Measurements from ENCODE around the gene CCDC127. TPM values are rescaled to one million over a fixed set of nuclear protein-coding genes. Genes with fewer than 3 reads are reported as not detected.
"Not testable (repeated sequence)": the region's sequence is repeated elsewhere in the genome, so short reads cannot be mapped to it uniquely, and the experiment has no call there.

CCDC127 gene
- total and polyA plus RNA-seq, 5 donors = 6.1 to 9.8 (median 8.1) TPM

- H3K9me3 ChIP-seq (ENCODE audit: control insufficient read depth, low read length); DNase-seq; H3K27me3 ChIP-seq (ENCODE audit: control insufficient read depth, insufficient read depth); H3K27ac ChIP-seq (ENCODE audit: low read length); H3K4me3 ChIP-seq (ENCODE audit: low read length); intact Hi-C loops (cut with DNase I); H3K4me1 ChIP-seq (ENCODE audit: control insufficient read depth, insufficient read depth, low read length); ATAC-seq: not testable (repeated sequence)
- 73% methylated on average over 11 of the region's 11 CpGs for WGBS
Observed at GRCh38 chr5:251975-252374, 34.0 kb upstream of the CCDC127 start.

GRCh38 chr5:251538-251937, 33.6 kb upstream of the CCDC127 start:
- H3K27ac ChIP-seq (ENCODE audit: low read length); H3K27me3 ChIP-seq (ENCODE audit: control insufficient read depth, insufficient read depth); ATAC-seq; H3K4me1 ChIP-seq (ENCODE audit: control insufficient read depth, insufficient read depth, low read length); intact Hi-C loops (cut with DNase I); H3K4me3 ChIP-seq (ENCODE audit: low read length); H3K9me3 ChIP-seq (ENCODE audit: control insufficient read depth, low read length); DNase-seq: not testable (repeated sequence)
- WGBS = 80% methylated on average over 8 of the region's 8 CpGs

- H3K4me1 ChIP-seq (ENCODE audit: control insufficient read depth, insufficient read depth, low read length); H3K4me3 ChIP-seq (ENCODE audit: low read length); DNase-seq; H3K27ac ChIP-seq (ENCODE audit: low read length); intact Hi-C loops (cut with DNase I); H3K9me3 ChIP-seq (ENCODE audit: control insufficient read depth, low read length); H3K27me3 ChIP-seq (ENCODE audit: control insufficient read depth, insufficient read depth): not testable (repeated sequence)
- 96% methylated on average over 10 of the region's 12 CpGs for WGBS
- ATAC-seq = peak; percentile 40 to 45
Observed at GRCh38 chr5:251016-251415, 33.1 kb upstream of the CCDC127 start.

GRCh38 chr5:250396-250795, 32.4 kb upstream of the CCDC127 start:
- H3K27ac ChIP-seq (ENCODE audit: low read length); H3K27me3 ChIP-seq (ENCODE audit: control insufficient read depth, insufficient read depth); H3K9me3 ChIP-seq (ENCODE audit: control insufficient read depth, low read length); H3K4me3 ChIP-seq (ENCODE audit: low read length); H3K4me1 ChIP-seq (ENCODE audit: control insufficient read depth, insufficient read depth, low read length); DNase-seq; intact Hi-C loops (cut with DNase I): not testable (repeated sequence)
- 81% methylated on average over 9 of the region's 9 CpGs for WGBS
- peak; percentile 23 to 40 for ATAC-seq

- ATAC-seq; intact Hi-C loops (cut with DNase I); H3K4me1 ChIP-seq (ENCODE audit: control insufficient read depth, insufficient read depth, low read length); DNase-seq; H3K4me3 ChIP-seq (ENCODE audit: low read length); H3K27me3 ChIP-seq (ENCODE audit: control insufficient read depth, insufficient read depth); H3K9me3 ChIP-seq (ENCODE audit: control insufficient read depth, low read length); H3K27ac ChIP-seq (ENCODE audit: low read length): not testable (repeated sequence)
- 96% methylated on average over 5 of the region's 5 CpGs for WGBS
Observed at GRCh38 chr5:245717-246116, 27.8 kb upstream of the CCDC127 start.

- H3K4me1 ChIP-seq (ENCODE audit: control insufficient read depth, insufficient read depth, low read length); H3K4me3 ChIP-seq (ENCODE audit: low read length); intact Hi-C loops (cut with DNase I); H3K27ac ChIP-seq (ENCODE audit: low read length); H3K9me3 ChIP-seq (ENCODE audit: control insufficient read depth, low read length); ATAC-seq; DNase-seq; H3K27me3 ChIP-seq (ENCODE audit: control insufficient read depth, insufficient read depth): not testable (repeated sequence)
- 75% methylated on average over 12 of the region's 12 CpGs for WGBS
Observed at GRCh38 chr5:243683-244367, 25.9 kb upstream of the CCDC127 start.

GRCh38 chr5:241045-241669, 23.2 kb upstream of the CCDC127 start:
- H3K9me3 ChIP-seq (ENCODE audit: control insufficient read depth, low read length); DNase-seq; H3K4me1 ChIP-seq (ENCODE audit: control insufficient read depth, insufficient read depth, low read length); intact Hi-C loops (cut with DNase I); H3K27me3 ChIP-seq (ENCODE audit: control insufficient read depth, insufficient read depth); H3K4me3 ChIP-seq (ENCODE audit: low read length); H3K27ac ChIP-seq (ENCODE audit: low read length): not testable (repeated sequence)
- 93% methylated on average over 13 of the region's 13 CpGs for WGBS
- ATAC-seq = peak in 1 of 2 donors; percentile 28

- DNase-seq; intact Hi-C loops (cut with DNase I); H3K9me3 ChIP-seq (ENCODE audit: control insufficient read depth, low read length); H3K4me1 ChIP-seq (ENCODE audit: control insufficient read depth, insufficient read depth, low read length); H3K4me3 ChIP-seq (ENCODE audit: low read length); H3K27me3 ChIP-seq (ENCODE audit: control insufficient read depth, insufficient read depth); H3K27ac ChIP-seq (ENCODE audit: low read length): not testable (repeated sequence)
- peak in 1 of 2 donors; percentile 43 for ATAC-seq
- WGBS = 87% methylated on average over 7 of the region's 7 CpGs
Observed at GRCh38 chr5:240550-240949, 22.6 kb upstream of the CCDC127 start.

- H3K9me3 ChIP-seq (ENCODE audit: control insufficient read depth, low read length); intact Hi-C loops (cut with DNase I); DNase-seq; H3K4me1 ChIP-seq (ENCODE audit: control insufficient read depth, insufficient read depth, low read length); H3K27ac ChIP-seq (ENCODE audit: low read length); ATAC-seq; H3K4me3 ChIP-seq (ENCODE audit: low read length); H3K27me3 ChIP-seq (ENCODE audit: control insufficient read depth, insufficient read depth): not testable (repeated sequence)
- 96% methylated on average over 8 of the region's 8 CpGs for WGBS
Observed at GRCh38 chr5:237931-238330, 20.0 kb upstream of the CCDC127 start.

GRCh38 chr5:235527-235926, 17.6 kb upstream of the CCDC127 start:
- intact Hi-C loops (cut with DNase I) = not testable (repeated sequence)

GRCh38 chr5:234450-234849, 16.5 kb upstream of the CCDC127 start:
- whole genome bisulfite sequencing = 92% methylated on average over 8 of the region's 8 CpGs
- no peaks in the 10 kb centered on the region for H3K4me1 ChIP-seq (ENCODE audit: control insufficient read depth, insufficient read depth, low read length)
- no peak for DNase-seq
- intact Hi-C loops (cut with DNase I) = no loop called here
- no peaks in the 10 kb centered on the region for H3K9me3 ChIP-seq (ENCODE audit: control insufficient read depth, low read length)
- no peak overlapping the region for H3K4me3 ChIP-seq (ENCODE audit: low read length)
- H3K27ac ChIP-seq (ENCODE audit: low read length) = no peak overlapping the region
- ATAC-seq = no peak
- no peaks in the 10 kb centered on the region for H3K27me3 ChIP-seq (ENCODE audit: control insufficient read depth, insufficient read depth)

More at GRCh38 chr5:235527-235926, 17.6 kb upstream of the CCDC127 start:
- not testable (repeated sequence) for DNase-seq; H3K4me1 ChIP-seq (ENCODE audit: control insufficient read depth, insufficient read depth, low read length); H3K9me3 ChIP-seq (ENCODE audit: control insufficient read depth, low read length); ATAC-seq; H3K4me3 ChIP-seq (ENCODE audit: low read length); H3K27me3 ChIP-seq (ENCODE audit: control insufficient read depth, insufficient read depth); H3K27ac ChIP-seq (ENCODE audit: low read length)
- WGBS = 96% methylated on average over 7 of the region's 9 CpGs
